ENCODE data around the gene CERS3.

GRCh38 chr15:100536733-100537132 lies 8.0 kb upstream of the CERS3 start:
- TF ChIP-seq POLR2A (IDR thresholded peaks at IDR 0.05; ENCODE audit: low read length) (no peak), GATA1 (IDR thresholded peaks at IDR 0.05; ENCODE audit: low read depth, low read length) (no peak)
